Effector memory CD8-positive, alpha-beta T cell (primary cell): ENCODE results near the gene ABHD1.
A peak's percentile ranks its signal among the peaks of the same experiment; 100 is the strongest.

ENCODE experiments used
- ATAC-seq: fragments of 150-1000 bp; cut with Tn5 transposase; replicated peaks from 2 replicates; pipeline ENCODE4 v1.10.0; 2021; ENCODE audit warnings: mild to moderate bottlenecking, moderate library complexity
- DNase-seq, 3 experiments: peaks; one replicate each; pipeline ENCODE4 v3.0.0; 2021
- H3K27ac Mint-ChIP-seq, 2 donors: one replicate each; pipeline ENCODE4 v1.8.0; 2022; ENCODE audit warnings: mild to moderate bottlenecking in 2 of 2, mixed read lengths in 2 of 2, moderate library complexity in 2 of 2
- H3K27me3 Mint-ChIP-seq, 2 donors: one replicate each; pipeline ENCODE4 v1.8.0; 2022; ENCODE audit warnings: mixed read lengths in 2 of 2
- H3K36me3 Mint-ChIP-seq: one replicate; pipeline ENCODE4 v1.8.0; 2022; ENCODE audit warnings: mild to moderate bottlenecking, moderate library complexity, mixed read lengths; ENCODE audit not compliant: insufficient read depth
- H3K4me1 Mint-ChIP-seq, 2 donors: one replicate each; pipeline ENCODE4 v1.8.0; 2022; ENCODE audit warnings: low read depth in 2 of 2, mixed read lengths in 2 of 2
- H3K4me3 Mint-ChIP-seq, 2 donors: one replicate each; pipeline ENCODE4 v1.8.0; 2022; ENCODE audit warnings: mild to moderate bottlenecking in 2 of 2, mixed read lengths in 2 of 2, moderate library complexity in 2 of 2
- H3K9me3 Mint-ChIP-seq, 2 donors: one replicate each; pipeline ENCODE4 v1.8.0; 2022; ENCODE audit warnings: mixed read lengths in 2 of 2

The ABHD1 gene

GRCh38 chr2:27128668-27129571 is 5.3 kb downstream of the ABHD1 start:
- Mint-ChIP-seq H3K27ac (no peak overlapping the region), H3K9me3 (no peaks in the 10 kb centered on the region), H3K27me3 (no peaks in the 10 kb centered on the region), H3K36me3 (peaks cover 15% of the 10 kb centered on the region), H3K4me1 (peaks cover 17 to 24% of the 10 kb centered on the region in 2 donors), H3K4me3 (no peak overlapping the region)
- no peak for DNase-seq
- no peak for ATAC-seq

- DNase-seq (no peak), ATAC-seq (no peak)
- no peak overlapping the region for H3K4me3 Mint-ChIP-seq
- H3K9me3 Mint-ChIP-seq, result no peaks in the 10 kb centered on the region
- H3K27me3 Mint-ChIP-seq, result no peaks in the 10 kb centered on the region
- H3K36me3 Mint-ChIP-seq, result peaks cover 30% of the 10 kb centered on the region
- H3K27ac Mint-ChIP-seq, result peak overlapping the region in 1 of 2 donors; percentile 75
- peaks cover 18 to 27% of the 10 kb centered on the region in 2 donors for H3K4me1 Mint-ChIP-seq
These were observed 6.8 kb downstream of the ABHD1 start for GRCh38 chr2:27130396-27130795.

DNA sequence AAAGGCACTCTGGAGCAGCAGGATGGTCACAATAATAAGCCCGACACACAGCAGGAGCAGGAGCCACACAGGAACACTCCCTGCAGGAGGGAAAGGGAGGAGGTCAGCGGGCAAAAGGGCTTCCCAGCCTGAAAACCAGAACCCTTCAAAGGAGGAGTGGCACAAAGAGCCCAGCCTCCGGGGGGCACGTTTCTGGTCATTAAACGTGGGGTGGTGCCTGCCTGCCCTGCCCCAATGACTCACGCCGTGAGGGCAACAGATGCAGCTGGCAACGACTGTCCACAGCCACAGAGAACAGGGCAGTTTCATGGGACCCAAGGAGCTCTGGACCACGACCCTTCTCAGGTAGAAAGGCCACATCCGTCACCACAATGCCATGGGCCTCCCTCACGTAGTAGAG is 7.8 kb downstream of the ABHD1 start:
- DNase-seq (no peak), ATAC-seq (no peak)
- Mint-ChIP-seq H3K36me3 (peaks cover 38% of the 10 kb centered on the region), H3K27me3 (no peaks in the 10 kb centered on the region), H3K27ac (peak overlapping the region in 1 of 2 donors; percentile 91), H3K9me3 (no peaks in the 10 kb centered on the region), H3K4me3 (peak overlapping the region; percentile 8 to 10), H3K4me1 (peaks cover 18 to 29% of the 10 kb centered on the region in 2 donors)

DNA sequence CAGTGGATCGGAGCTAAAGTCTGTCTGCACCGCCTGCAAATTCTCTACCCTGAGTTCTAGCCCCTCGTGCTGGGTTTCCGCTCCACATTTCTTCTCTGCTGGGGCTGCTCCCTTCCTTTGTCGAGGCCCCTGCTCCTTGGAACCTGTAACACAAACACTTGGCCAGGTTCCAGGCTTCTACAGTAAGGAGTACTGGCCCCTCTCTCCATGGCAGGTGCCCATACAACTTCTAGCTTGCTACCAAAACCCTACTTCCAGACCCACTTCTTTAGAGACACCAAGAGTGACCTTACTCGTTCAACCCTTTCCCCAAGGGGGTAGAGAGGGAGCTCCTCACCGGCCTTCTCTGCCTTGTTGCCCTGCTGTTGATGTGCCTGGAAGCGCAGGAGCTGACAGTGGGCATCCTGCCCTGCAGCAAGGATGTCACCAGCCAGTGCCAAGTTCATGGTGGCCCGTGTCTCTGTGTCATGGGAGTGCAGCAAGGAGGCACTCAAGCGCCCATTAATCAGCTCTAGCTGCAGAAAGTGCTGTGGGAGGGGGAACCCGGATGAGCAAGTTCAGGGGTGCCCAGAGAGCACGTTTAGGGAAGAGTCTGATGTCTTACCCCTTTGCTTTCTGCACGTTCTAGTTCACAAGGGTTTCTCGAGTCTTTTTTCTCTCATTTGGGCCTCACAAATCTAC is 9.7 kb downstream of the ABHD1 start:
- Mint-ChIP-seq H3K4me3 (peak overlapping the region; percentile 80 to 95), H3K4me1 (peaks cover 18 to 29% of the 10 kb centered on the region in 2 donors), H3K9me3 (no peaks in the 10 kb centered on the region), H3K36me3 (peaks cover 38% of the 10 kb centered on the region), H3K27me3 (no peaks in the 10 kb centered on the region), H3K27ac (peak overlapping the region; percentile 91 to 98)
- no peak for DNase-seq
- no peak for ATAC-seq

DNA sequence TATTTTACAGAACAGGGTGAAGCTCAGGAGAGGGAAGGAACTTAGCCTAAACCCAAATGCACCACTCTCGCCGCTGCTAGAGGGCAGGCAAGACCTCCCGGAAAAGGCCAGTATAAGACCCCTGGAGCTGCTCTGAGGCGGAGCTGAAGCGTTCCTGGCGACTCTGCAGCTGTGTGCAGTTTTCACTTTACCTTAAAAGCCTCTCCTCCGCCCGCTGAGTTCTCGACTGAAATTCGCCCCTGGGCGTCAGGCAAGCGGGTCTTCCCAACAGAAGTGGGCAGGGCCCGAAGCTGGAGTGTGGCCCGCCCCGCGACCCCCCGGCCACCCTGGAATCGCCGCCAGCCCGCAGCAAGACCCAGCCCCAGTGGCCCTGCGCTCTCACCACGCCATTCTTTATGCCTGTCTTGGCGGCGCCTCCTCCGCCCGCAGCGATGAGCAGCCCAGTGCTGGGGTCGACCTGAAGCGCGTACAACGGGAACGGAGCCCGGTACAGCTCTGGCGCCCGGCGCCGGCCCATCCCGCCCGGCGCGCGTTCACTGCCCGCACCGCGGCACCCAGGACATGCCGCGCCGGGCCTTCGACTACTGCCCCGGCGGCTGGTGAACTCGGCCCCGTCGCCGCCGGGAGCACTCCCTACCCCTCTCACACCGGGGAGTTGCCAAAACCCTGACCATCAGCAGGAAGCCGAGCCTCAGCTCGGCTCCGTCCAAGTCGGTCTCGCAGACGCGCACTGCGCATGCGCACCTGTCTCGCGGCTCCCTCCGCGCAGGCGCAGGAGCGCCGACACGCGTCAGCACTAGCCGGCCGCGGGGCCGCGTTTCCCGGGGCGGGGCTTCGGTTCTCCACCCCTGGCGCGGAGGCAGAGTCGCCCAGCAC is 10.5 kb downstream of the ABHD1 start, which contains the start of gene PREB:
Gene PREB (minus strand): TSS at position 732 of the 876 bp plus-strand sequence. CDS start 215 bp downstream, at position 517.
- Mint-ChIP-seq H3K27ac (peak within 1 kb of the TSS; percentile 91 to 98), H3K9me3 (no peaks in the 10 kb centered on the region), H3K4me1 (peaks cover 18 to 29% of the 10 kb centered on the region in 2 donors)

GRCh38 chr2:27134781-27135477 is 11.3 kb downstream of the ABHD1 start:
- H3K9me3 Mint-ChIP-seq, result no peaks in the 10 kb centered on the region
- DNase-seq (no peak), ATAC-seq (no peak)
- peaks cover 38% of the 10 kb centered on the region for H3K36me3 Mint-ChIP-seq
- H3K4me1 Mint-ChIP-seq, result peaks cover 18 to 29% of the 10 kb centered on the region in 2 donors
- peak overlapping the region; percentile 91 to 98 for H3K27ac Mint-ChIP-seq
- no peaks in the 10 kb centered on the region for H3K27me3 Mint-ChIP-seq
- H3K4me3 Mint-ChIP-seq, result peak overlapping the region; percentile 80 to 95

More for the DNA sequence above, 10.5 kb downstream of the ABHD1 start, which contains the start of gene PREB:
- DNase-seq, result peak; percentile 97 to 99 (median 98)
- Mint-ChIP-seq H3K27me3 (no peaks in the 10 kb centered on the region), H3K36me3 (peaks cover 38% of the 10 kb centered on the region), H3K4me3 (peak within 1 kb of the TSS; percentile 80 to 95)
- ATAC-seq, result peak; percentile 96

DNA sequence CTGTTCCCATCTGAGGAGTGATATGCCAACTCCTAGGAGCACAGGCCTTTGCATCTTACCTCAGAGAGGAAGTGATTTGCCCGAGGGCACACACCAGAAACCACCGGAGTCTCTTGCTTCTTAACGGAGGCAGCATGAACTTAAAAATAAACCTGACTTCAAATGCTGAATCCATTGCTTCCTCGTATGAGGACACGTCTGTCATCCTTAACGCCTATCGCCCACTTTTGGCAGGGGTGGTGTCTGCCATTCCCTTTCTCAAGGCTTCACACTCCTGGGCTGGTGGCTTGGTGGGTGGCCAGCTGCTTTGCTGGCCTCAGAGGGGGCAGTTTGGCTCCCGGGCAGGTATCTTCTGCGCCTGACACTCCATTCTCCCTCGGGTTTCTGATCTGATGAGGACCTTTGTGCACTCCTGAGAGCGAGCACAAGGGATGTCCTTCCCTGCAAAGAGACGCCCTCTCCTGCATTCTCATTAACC is 11.9 kb downstream of the ABHD1 start:
- Mint-ChIP-seq H3K27ac (peak overlapping the region in 1 of 2 donors; percentile 91), H3K9me3 (no peaks in the 10 kb centered on the region), H3K36me3 (peaks cover 38% of the 10 kb centered on the region), H3K4me1 (peaks cover 18 to 29% of the 10 kb centered on the region in 2 donors), H3K4me3 (peak overlapping the region; percentile 80 to 95), H3K27me3 (no peaks in the 10 kb centered on the region)
- ATAC-seq (no peak), DNase-seq (no peak)

GRCh38 chr2:27136751-27137150 is 13.1 kb downstream of the ABHD1 start:
- H3K27ac Mint-ChIP-seq, result no peak overlapping the region
- no peaks in the 10 kb centered on the region for H3K27me3 Mint-ChIP-seq
- H3K4me1 Mint-ChIP-seq, result peaks cover 18 to 22% of the 10 kb centered on the region in 2 donors
- ATAC-seq, result no peak
- H3K4me3 Mint-ChIP-seq, result no peak overlapping the region
- no peaks in the 10 kb centered on the region for H3K9me3 Mint-ChIP-seq
- H3K36me3 Mint-ChIP-seq, result peaks cover 35% of the 10 kb centered on the region
- DNase-seq, result no peak

- DNase-seq (no peak), ATAC-seq (no peak)
- Mint-ChIP-seq H3K9me3 (no peaks in the 10 kb centered on the region), H3K36me3 (peaks cover 34% of the 10 kb centered on the region), H3K27ac (no peak overlapping the region), H3K4me3 (no peak overlapping the region), H3K4me1 (peaks cover 18 to 21% of the 10 kb centered on the region in 2 donors), H3K27me3 (no peaks in the 10 kb centered on the region)
These were observed 13.8 kb downstream of the ABHD1 start for GRCh38 chr2:27137322-27137935.

DNA sequence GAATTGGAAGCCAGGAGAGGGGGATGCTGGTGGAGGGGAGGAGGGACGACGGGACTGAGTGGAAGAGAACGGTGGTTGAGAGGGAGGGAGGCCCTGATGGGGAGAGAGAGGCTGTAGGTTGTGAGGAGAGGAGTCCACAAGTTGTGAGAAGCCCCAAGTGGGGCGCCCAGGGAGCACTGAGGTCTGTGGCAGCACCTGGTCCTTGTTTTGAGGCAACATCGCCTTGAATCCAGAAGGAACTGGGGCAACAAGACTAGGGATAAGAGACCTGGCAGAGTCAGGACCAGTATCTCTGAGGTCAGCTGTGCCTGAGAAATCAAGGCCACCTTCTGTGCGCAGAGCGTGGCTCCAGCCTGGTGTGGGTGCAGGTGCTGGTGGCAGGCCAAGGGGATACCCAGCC is 14.5 kb downstream of the ABHD1 start:
- DNase-seq (no peak), ATAC-seq (no peak)
- H3K4me1 Mint-ChIP-seq, result peaks cover 11 to 15% of the 10 kb centered on the region in 2 donors
- H3K4me3 Mint-ChIP-seq, result no peak overlapping the region
- H3K36me3 Mint-ChIP-seq, result peaks cover 29% of the 10 kb centered on the region
- peak overlapping the region in 1 of 2 donors; percentile 35 for H3K27ac Mint-ChIP-seq
- peaks cover 0 to 6% of the 10 kb centered on the region in 2 donors for H3K27me3 Mint-ChIP-seq
- H3K9me3 Mint-ChIP-seq, result no peaks in the 10 kb centered on the region

DNA sequence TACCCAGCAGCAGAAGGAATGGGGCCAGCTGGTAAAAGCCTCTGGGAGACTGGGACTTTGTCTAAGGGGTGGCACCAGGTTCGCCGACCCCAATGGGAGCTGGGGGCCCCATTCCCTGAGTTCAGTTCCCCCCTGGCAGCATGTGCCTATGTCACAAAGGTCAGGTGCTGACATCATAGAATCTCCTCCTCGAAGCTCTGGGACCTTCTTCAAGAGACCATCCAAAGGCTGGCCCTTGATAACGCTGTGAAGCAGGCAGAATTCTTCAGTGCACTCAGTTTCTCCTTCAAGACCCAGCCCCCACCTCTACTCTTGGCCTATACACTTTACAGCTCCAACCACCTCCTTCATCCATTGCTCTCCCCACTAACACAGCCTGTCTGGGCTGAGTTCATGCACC is 15.7 kb downstream of the ABHD1 start, which contains the start of gene PRR30:
Gene PRR30 (minus strand): TSS at position 101 of the 400 bp plus-strand sequence. CDS start 1,081 bp downstream, outside the sequence.
- H3K27me3 Mint-ChIP-seq, result peaks cover 0 to 11% of the 10 kb centered on the region in 2 donors
- no peak for ATAC-seq
- H3K4me1 Mint-ChIP-seq, result peaks cover 3 to 8% of the 10 kb centered on the region in 2 donors
- peak within 1 kb of the TSS in 1 of 2 donors; percentile 35 for H3K27ac Mint-ChIP-seq
- peaks cover 19% of the 10 kb centered on the region for H3K36me3 Mint-ChIP-seq
- DNase-seq, result no peak
- H3K4me3 Mint-ChIP-seq, result no peak within 1 kb of the TSS
- no peaks in the 10 kb centered on the region for H3K9me3 Mint-ChIP-seq

- Mint-ChIP-seq H3K27ac (no peak overlapping the region), H3K27me3 (peaks cover 20 to 29% of the 10 kb centered on the region in 2 donors), H3K4me3 (no peak overlapping the region), H3K9me3 (no peaks in the 10 kb centered on the region), H3K4me1 (no peaks in the 10 kb centered on the region), H3K36me3 (no peaks in the 10 kb centered on the region)
- no peak for DNase-seq
- ATAC-seq, result no peak
These were observed 19.7 kb downstream of the ABHD1 start for GRCh38 chr2:27143285-27143684.
